ENCODE results near the gene TSPAN2.

TSPAN2 gene

DNA sequence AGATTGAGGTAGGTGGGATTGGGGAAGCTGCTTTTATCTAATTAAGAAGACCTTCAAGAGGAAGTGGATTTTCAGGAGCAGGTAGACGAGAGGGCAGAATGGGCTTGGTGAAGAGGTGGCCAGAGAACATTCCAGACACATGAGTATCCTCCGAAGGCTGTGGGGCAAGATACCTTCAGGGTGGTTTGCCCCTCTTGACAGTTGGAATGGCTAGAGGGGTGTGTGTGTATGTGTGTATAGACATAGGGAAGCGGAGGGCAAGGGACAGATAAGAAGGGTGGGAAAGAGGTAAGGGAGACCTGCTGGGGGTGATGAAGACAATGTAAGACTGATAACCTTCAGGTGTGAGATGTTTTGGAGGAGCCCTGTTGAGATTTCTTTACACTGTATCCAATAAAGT, 46.8 kb upstream of the TSPAN2 start:
- Histone ChIP-seq H3K4me1 (peaks cover 6 to 52% (median 35%) of the 10 kb centered on the region in 4 donors), H3K36me3 (no peaks in the 10 kb centered on the region), H3K9me3 (no peaks in the 10 kb centered on the region), H3K4me3 (no peak overlapping the region), H3K27ac (peak overlapping the region; percentile 84 to 93), H3K27me3 (no peaks in the 10 kb centered on the region)
- TF ChIP-seq, protein P1, sequence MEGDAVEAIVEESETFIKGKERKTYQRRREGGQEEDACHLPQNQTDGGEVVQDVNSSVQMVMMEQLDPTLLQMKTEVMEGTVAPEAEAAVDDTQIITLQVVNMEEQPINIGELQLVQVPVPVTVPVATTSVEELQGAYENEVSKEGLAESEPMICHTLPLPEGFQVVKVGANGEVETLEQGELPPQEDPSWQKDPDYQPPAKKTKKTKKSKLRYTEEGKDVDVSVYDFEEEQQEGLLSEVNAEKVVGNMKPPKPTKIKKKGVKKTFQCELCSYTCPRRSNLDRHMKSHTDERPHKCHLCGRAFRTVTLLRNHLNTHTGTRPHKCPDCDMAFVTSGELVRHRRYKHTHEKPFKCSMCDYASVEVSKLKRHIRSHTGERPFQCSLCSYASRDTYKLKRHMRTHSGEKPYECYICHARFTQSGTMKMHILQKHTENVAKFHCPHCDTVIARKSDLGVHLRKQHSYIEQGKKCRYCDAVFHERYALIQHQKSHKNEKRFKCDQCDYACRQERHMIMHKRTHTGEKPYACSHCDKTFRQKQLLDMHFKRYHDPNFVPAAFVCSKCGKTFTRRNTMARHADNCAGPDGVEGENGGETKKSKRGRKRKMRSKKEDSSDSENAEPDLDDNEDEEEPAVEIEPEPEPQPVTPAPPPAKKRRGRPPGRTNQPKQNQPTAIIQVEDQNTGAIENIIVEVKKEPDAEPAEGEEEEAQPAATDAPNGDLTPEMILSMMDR (IDR thresholded peaks at IDR 0.05) = no peak
- no peak for DNase-seq
- intact Hi-C loops (cut with DNase I; ENCODE audit: low total_unique reads) = loop anchor here (10.0 kb wide), 2 partner anchors 49 to 199 kb away; partner anchors contain the start of gene NGF

- TF ChIP-seq, protein P1 (IDR thresholded peaks at IDR 0.05) = no peak
- H3K4me3 ChIP-seq = no peak overlapping the region
- H3K36me3 ChIP-seq = no peaks in the 10 kb centered on the region
- intact Hi-C loops (cut with DNase I; ENCODE audit: low total_unique reads) = loop anchor here (10.0 kb wide), 2 partner anchors 49 to 199 kb away; partner anchors contain the start of gene NGF
- no peaks in the 10 kb centered on the region for H3K9me3 ChIP-seq
- no peaks in the 10 kb centered on the region for H3K27me3 ChIP-seq
- DNase-seq = no peak
- H3K27ac ChIP-seq = peak overlapping the region; percentile 84 to 93
- peaks cover 6 to 52% (median 35%) of the 10 kb centered on the region in 4 donors for H3K4me1 ChIP-seq
Measured at GRCh38 chr1:115135681-115136080, 46.4 kb upstream of the TSPAN2 start.

GRCh38 chr1:115134850-115135480, 45.7 kb upstream of the TSPAN2 start:
- Histone ChIP-seq H3K36me3 (no peaks in the 10 kb centered on the region), H3K27ac (peak overlapping the region; percentile 84 to 93), H3K4me1 (peaks cover 6 to 58% (median 35%) of the 10 kb centered on the region in 4 donors), H3K9me3 (no peaks in the 10 kb centered on the region), H3K4me3 (peak overlapping the region; percentile 28 to 40), H3K27me3 (no peaks in the 10 kb centered on the region)
- DNase-seq = peak; percentile 55 to 85
- TF ChIP-seq, protein P1 (IDR thresholded peaks at IDR 0.05) = peak; percentile 23 to 34
- intact Hi-C loops (cut with DNase I; ENCODE audit: low total_unique reads) = loop anchor here (5.0 to 10.0 kb wide), 3 partner anchors 48 to 200 kb away; partner anchors contain the start of genes NGF and TSPAN2

- Histone ChIP-seq H3K9me3 (no peaks in the 10 kb centered on the region), H3K27me3 (no peaks in the 10 kb centered on the region), H3K36me3 (no peaks in the 10 kb centered on the region), H3K27ac (peak overlapping the region; percentile 84 to 93), H3K4me1 (peaks cover 6 to 64% (median 38%) of the 10 kb centered on the region in 4 donors), H3K4me3 (peak overlapping the region in 1 of 2 donors; percentile 40)
- peak in 1 of 2 donors; percentile 81 for DNase-seq
- TF ChIP-seq, protein P1 (IDR thresholded peaks at IDR 0.05) = no peak
- intact Hi-C loops (cut with DNase I; ENCODE audit: low total_unique reads) = loop anchor here (5.0 to 10.0 kb wide), 3 partner anchors 47 to 201 kb away; partner anchors contain the start of genes NGF and TSPAN2
Measured at GRCh38 chr1:115134231-115134630, 44.9 kb upstream of the TSPAN2 start.

DNA sequence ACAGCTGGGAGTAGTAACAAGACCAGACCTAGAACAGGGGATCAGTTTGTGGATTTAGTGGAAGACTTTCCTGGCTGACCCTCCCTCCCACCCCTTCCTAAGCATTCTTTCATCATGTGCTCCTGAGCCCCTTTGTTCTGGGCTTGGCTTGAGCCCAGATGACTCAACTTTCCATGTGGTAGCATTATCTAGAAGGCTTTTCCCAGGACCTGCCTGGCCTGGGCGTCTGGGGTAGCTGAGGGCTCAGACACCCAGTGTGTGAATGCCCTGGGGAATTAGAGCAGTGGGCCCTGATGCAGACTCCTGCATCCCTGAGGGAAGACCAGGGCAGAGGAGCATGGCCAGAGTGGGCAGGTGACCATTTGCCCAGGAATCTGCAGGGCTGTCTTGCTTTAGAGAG, 44.1 kb upstream of the TSPAN2 start:
- TF ChIP-seq, protein P1 (IDR thresholded peaks at IDR 0.05) = no peak
- Histone ChIP-seq H3K36me3 (no peaks in the 10 kb centered on the region), H3K4me1 (peaks cover 6 to 65% (median 38%) of the 10 kb centered on the region in 4 donors), H3K4me3 (no peak overlapping the region), H3K27me3 (no peaks in the 10 kb centered on the region), H3K9me3 (no peaks in the 10 kb centered on the region), H3K27ac (peak overlapping the region; percentile 84 to 93)
- DNase-seq = no peak
- intact Hi-C loops (cut with DNase I; ENCODE audit: low total_unique reads) = loop anchor here (5.0 to 10.0 kb wide), 3 partner anchors 46 to 201 kb away; partner anchors contain the start of genes NGF and TSPAN2

Measured in tibial artery (tissue), 4 donors.